Neural cell (in vitro differentiated cells): ENCODE data around the gene MAMDC2.

Source experiments
- CTCF ChIP-seq: fragments of 450-650 bp; IDR thresholded peaks from 2 replicates; pipeline ENCODE4 v1.5.1; 2014; ENCODE audit warnings: antibody characterized with exemption, mild to moderate bottlenecking, moderate library complexity; ENCODE audit not compliant: poor library complexity, severe bottlenecking
- EP300 ChIP-seq: fragments of 450-650 bp; conservative IDR thresholded peaks from 2 replicates; pipeline ENCODE4 v1.6.1; 2014; ENCODE audit warnings: antibody characterized with exemption, mild to moderate bottlenecking, moderate library complexity; ENCODE audit not compliant: poor library complexity, severe bottlenecking
- EZH2 ChIP-seq: fragments of 200-600, 300-800 bp; shearing (Covaris generic), sonication (generic); IDR thresholded peaks from 2 replicates; pipeline ENCODE4 v1.6.1; 2014; ENCODE audit warnings: antibody characterized with exemption, low read length, borderline replicate concordance, mild to moderate bottlenecking; ENCODE audit not compliant: insufficient read depth, poor library complexity, severe bottlenecking
- MXI1 ChIP-seq: fragments of 450-650 bp; conservative IDR thresholded peaks from 2 replicates; pipeline ENCODE4 v1.6.1; 2014; ENCODE audit warnings: antibody characterized with exemption, mild to moderate bottlenecking; ENCODE audit not compliant: poor library complexity, severe bottlenecking
- POLR2AphosphoS5 ChIP-seq: IDR thresholded peaks from 2 replicates; pipeline ENCODE4 v1.6.1; 2012
- REST ChIP-seq: IDR thresholded peaks from 2 replicates; pipeline ENCODE4 v1.6.1; 2012; ENCODE audit warnings: borderline replicate concordance
- SMC3 ChIP-seq: fragments of 450-650 bp; conservative IDR thresholded peaks from 2 replicates; pipeline ENCODE4 v1.6.1; 2014; ENCODE audit warnings: antibody characterized with exemption, mild to moderate bottlenecking, moderate library complexity; ENCODE audit not compliant: poor library complexity
- TAF1 ChIP-seq: IDR thresholded peaks from 2 replicates; pipeline ENCODE4 v1.6.1; 2012; ENCODE audit warnings: low read depth

- TF ChIP-seq REST (no peak), CTCF (no peak), EP300 (no peak), EZH2 (no peak), TAF1 (no peak), POLR2AphosphoS5 (no peak), SMC3 (no peak), MXI1 (no peak)
Measured at GRCh38 chr9:70119786-70120185, 76.1 kb downstream of the MAMDC2 start.
